Loucy (cell line): ENCODE data around the gene MAB21L3.

Experiments used
- EZH2phosphoT487 ChIP-seq: fragments of 200-600 bp; IDR thresholded peaks from 2 replicates; pipeline ENCODE4 v1.6.1; 2018; ENCODE audit warnings: antibody characterized with exemption, mild to moderate bottlenecking, moderate library complexity, borderline replicate concordance
- TF ChIP-seq, protein P1 (sequence below): fragments of 200-600 bp; sonication (generic); conservative IDR thresholded peaks from 2 replicates; pipeline ENCODE4 v1.5.1; 2014; ENCODE audit warnings: mild to moderate bottlenecking, antibody characterized with exemption, low read length

DNA sequence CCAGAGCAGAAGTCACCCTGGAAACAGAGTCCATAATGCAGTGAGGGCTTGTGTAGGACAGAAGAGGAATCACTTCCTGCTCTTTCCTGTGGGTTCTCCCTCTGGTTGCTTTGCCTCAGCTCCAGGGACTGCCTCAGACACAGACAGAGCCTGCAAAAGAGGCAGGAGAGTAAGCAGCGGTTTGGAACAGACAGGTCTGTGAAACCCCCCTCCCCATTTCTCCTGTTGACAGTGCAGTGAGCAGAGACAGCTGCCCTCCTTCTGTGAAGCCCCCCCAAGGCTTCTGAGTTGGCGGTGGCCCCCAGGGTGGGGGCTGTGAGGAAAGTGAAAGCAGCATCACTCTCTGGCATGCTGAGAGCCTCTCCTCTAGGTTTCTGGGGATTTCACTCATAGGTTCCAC is 53.0 kb downstream of the MAB21L3 start:
- TF ChIP-seq, protein P1, sequence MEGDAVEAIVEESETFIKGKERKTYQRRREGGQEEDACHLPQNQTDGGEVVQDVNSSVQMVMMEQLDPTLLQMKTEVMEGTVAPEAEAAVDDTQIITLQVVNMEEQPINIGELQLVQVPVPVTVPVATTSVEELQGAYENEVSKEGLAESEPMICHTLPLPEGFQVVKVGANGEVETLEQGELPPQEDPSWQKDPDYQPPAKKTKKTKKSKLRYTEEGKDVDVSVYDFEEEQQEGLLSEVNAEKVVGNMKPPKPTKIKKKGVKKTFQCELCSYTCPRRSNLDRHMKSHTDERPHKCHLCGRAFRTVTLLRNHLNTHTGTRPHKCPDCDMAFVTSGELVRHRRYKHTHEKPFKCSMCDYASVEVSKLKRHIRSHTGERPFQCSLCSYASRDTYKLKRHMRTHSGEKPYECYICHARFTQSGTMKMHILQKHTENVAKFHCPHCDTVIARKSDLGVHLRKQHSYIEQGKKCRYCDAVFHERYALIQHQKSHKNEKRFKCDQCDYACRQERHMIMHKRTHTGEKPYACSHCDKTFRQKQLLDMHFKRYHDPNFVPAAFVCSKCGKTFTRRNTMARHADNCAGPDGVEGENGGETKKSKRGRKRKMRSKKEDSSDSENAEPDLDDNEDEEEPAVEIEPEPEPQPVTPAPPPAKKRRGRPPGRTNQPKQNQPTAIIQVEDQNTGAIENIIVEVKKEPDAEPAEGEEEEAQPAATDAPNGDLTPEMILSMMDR: no peak
- TF ChIP-seq EZH2phosphoT487: no peak
